Upper lobe of right lung (tissue), 1 donor: ENCODE measurements around the gene GPR78. TPM values are rescaled to one million over a fixed set of nuclear protein-coding genes. Genes with fewer than 3 reads are reported as not detected.

Experiments used
- ATAC-seq: fragments of 200-7000 bp; cut with Tn5 transposase; one replicate; pipeline ENCODE4 v1.9.1; 2020; ENCODE audit warnings: mild to moderate bottlenecking, moderate library complexity
- DNase-seq: peaks from one replicate; pipeline ENCODE4 v3.0.0-alpha.2; 2020
- H3K27ac ChIP-seq: fragments of 200-600 bp; one replicate; pipeline ENCODE4 v1.8.0; 2022
- H3K27me3 ChIP-seq: fragments of 200-600 bp; one replicate; pipeline ENCODE4 v1.8.0; 2022; ENCODE audit warnings: mild to moderate bottlenecking
- H3K36me3 ChIP-seq: fragments of 200-600 bp; one replicate; pipeline ENCODE4 v1.8.0; 2022
- H3K4me1 ChIP-seq: fragments of 200-600 bp; one replicate; pipeline ENCODE4 v1.8.0; 2022
- H3K4me3 ChIP-seq: fragments of 200-600 bp; one replicate; pipeline ENCODE4 v1.8.0; 2022; ENCODE audit warnings: mild to moderate bottlenecking
- H3K9me3 ChIP-seq: fragments of 200-600 bp; one replicate; pipeline ENCODE4 v1.8.0; 2022
- CTCF ChIP-seq: fragments of 200-600 bp; IDR thresholded peaks from one replicate; pipeline ENCODE4 v1.8.0; 2022; ENCODE audit warnings: antibody characterized with exemption
- intact Hi-C: fragments of 100-400 bp; cut with DNase I; formaldehyde crosslinking; loops from one replicate; pipeline ENCODE4 v1.11.0; 2022
- total RNA-seq: library from RNA; stranded (reverse); fragmentation: NEBNext Ultra II Directional; extraction: Animal tissue kit (Norgen Biotek cat#: 25700); gene quantifications from one replicate; pipeline ENCODE4 v1.2.1, GENCODE V29; 2021
- donor health status: DM: no; HTN: yes; CAD: no; lungs with severe emphysema.

The GPR78 gene
- total RNA-seq, 1 donor from 2014 or later: 0.23 TPM

DNA sequence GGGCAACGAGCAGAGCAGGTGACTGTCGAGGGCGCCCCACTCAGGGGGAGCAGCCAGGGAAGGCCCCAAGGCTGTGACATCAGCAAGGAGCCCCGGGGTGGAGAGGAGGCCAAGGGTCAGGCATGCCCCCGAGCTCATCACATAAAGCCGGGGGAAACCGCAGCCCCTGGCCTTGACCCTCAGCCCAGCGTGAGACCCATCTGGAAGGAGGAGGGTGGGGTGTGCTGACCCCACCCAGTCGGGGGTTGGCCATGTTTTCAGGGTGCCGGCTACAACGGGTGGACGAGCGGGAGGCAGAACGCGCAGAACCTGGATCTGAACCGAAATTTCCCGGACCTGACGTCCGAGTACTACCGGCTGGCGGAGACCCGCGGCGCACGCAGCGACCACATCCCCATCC, 26.3 kb downstream of the GPR78 start:
- Histone ChIP-seq H3K36me3 (no peaks in the 10 kb centered on the region), H3K9me3 (no peaks in the 10 kb centered on the region), H3K4me3 (no peak overlapping the region), H3K27me3 (no peaks in the 10 kb centered on the region), H3K27ac (no peak overlapping the region), H3K4me1 (no peaks in the 10 kb centered on the region)
- DNase-seq: no peak
- no peak for ATAC-seq
- intact Hi-C loops: no loop called here
- no peak for TF ChIP-seq CTCF

DNA sequence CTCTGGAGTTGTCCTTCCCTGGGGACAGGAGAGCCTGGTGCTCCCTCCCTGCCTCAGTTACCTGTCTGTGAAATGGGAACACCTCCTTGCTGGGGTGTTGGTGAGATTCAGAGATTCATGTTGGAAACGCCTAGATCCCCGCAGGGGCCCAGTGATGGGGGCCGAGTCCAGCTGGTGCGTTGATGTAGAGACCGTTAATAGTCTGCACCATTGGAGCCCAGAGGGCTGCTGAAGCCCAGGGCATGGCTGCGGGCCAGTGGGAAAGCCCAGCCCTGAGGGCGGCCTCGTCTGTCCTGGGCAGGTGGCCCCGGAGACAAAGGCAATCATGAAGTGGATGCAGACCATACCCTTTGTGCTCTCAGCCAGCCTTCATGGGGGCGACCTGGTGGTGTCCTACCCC, 26.8 kb downstream of the GPR78 start:
- Histone ChIP-seq H3K36me3 (no peaks in the 10 kb centered on the region), H3K4me1 (no peaks in the 10 kb centered on the region), H3K9me3 (no peaks in the 10 kb centered on the region), H3K27me3 (no peaks in the 10 kb centered on the region), H3K27ac (no peak overlapping the region), H3K4me3 (no peak overlapping the region)
- intact Hi-C loops: no loop called here
- DNase-seq: no peak
- no peak for ATAC-seq
- no peak for TF ChIP-seq CTCF

DNA sequence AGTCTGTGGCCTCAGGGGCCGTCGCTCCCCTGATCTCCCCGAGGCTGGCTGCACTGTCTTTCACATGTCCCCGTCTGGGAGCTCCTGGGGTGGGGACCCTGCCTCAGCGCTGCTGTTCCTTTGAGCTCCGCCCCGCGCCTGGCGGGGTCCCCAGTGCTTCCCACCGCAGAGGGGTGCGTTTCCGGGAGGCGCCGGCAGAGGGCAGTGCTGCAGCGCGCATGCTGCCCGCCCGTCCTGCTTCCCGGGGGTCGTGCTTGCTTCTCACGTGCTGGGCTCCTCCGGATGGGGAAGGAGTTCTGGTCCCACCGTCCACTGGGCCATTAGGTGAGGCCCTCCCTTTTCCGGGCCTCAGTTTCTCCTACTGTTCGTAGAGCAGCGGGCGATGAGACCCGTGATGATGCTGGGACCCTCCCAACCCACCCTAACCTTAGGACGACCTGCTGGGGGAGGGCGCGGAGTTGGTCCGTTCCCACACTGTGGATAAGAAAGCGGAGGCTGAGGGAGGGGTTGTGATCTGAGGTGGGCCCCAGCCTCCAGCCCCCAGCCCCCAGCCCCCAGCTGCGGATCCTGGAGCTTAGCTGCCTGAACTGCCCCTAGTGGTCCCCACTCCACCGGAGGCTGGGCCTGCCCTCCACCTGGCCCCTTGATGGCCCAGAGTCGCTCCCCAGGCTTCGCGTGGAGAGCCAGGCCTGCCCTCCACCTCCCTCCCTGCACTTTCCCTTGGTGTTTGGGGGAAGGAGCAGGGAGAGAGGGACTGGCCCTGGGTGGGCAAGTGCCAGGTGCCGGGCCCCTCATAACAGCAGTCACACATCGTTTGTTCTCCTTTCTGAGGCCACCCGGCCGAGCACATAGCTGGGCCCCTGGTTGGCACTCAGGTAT, 27.6 kb downstream of the GPR78 start:
- no peak for DNase-seq
- ATAC-seq: peak; percentile 44
- no peak overlapping the region for H3K4me3 ChIP-seq
- no peaks in the 10 kb centered on the region for H3K9me3 ChIP-seq
- H3K4me1 ChIP-seq: no peaks in the 10 kb centered on the region
- H3K27ac ChIP-seq: no peak overlapping the region
- no peaks in the 10 kb centered on the region for H3K27me3 ChIP-seq
- TF ChIP-seq CTCF: peak; percentile 95
- no peaks in the 10 kb centered on the region for H3K36me3 ChIP-seq
- intact Hi-C loops: no loop called here

DNA sequence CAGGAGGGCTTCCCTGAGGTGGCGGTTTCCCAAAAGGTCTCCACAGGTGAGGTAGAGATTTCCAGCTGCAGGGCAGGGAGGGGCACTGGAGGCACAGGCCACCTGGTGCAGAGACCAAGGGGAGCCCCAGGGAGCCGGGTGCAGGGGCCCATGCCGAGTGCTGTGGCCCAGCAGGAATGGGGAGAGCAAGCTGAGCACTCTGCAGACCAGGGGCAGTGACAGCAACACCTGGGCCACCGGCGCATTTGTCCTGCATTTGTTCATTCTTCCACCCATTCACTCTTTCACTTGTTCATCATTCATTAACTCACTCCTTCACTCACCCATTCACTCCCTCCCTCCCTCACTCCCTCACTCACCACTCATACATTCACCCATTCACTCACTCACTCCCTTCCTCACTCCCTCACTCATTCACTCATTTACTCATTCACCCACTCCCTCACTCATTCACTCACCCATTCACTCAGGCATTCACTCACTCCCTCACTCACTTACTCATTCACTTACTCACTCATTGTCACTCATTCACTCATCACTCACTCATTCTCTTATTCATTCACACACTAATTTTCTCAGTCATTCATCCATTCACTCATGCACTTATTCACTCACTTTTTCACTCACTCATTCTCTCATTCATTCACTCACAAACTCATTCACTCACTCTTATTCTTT, 28.7 kb downstream of the GPR78 start:
- no peaks in the 10 kb centered on the region for H3K36me3 ChIP-seq
- no peak for ATAC-seq
- no peaks in the 10 kb centered on the region for H3K27me3 ChIP-seq
- H3K4me1 ChIP-seq: no peaks in the 10 kb centered on the region
- intact Hi-C loops: no loop called here
- no peak for DNase-seq
- H3K9me3 ChIP-seq: no peaks in the 10 kb centered on the region
- H3K27ac ChIP-seq: no peak overlapping the region
- H3K4me3 ChIP-seq: no peak overlapping the region
- no peak for TF ChIP-seq CTCF

DNA sequence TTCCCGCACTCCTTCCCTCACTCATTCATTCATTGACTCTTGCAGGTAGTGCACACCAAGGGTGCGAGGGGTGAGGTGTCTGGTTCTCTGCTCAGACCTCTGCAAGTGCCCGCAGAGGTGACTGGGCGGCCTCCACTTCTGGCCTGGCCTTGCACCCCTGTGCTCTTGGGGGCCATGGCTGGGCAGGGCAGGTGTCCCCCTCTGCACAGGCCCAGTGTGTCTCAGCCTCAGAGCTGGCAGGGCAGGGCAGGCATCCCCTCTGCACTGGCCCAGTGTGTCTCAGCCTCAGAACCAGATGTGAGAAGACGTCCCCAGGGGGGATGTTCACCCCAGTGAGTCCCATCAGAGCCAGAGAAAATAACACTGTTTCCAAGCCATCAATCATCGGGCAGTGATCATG, 29.2 kb downstream of the GPR78 start:
- Histone ChIP-seq H3K4me3 (no peak overlapping the region), H3K27me3 (no peaks in the 10 kb centered on the region), H3K36me3 (no peaks in the 10 kb centered on the region), H3K27ac (no peak overlapping the region), H3K4me1 (no peaks in the 10 kb centered on the region), H3K9me3 (no peaks in the 10 kb centered on the region)
- intact Hi-C loops: no loop called here
- DNase-seq (no peak), ATAC-seq (no peak)
- TF ChIP-seq CTCF: no peak
